HG03558 (cell line): ENCODE results near the gene WDFY2.
A peak's percentile ranks its signal among the peaks of the same experiment; 100 is the strongest.

Source experiments
- ATAC-seq: cut with Tn5 transposase; IDR thresholded peaks from one replicate; pipeline ENCODE4 v1.9.1; 2021; ENCODE audit warnings: moderate number of reproducible peaks; ENCODE audit not compliant: unreplicated experiment; ENCODE audit errors: extremely low read depth

Gene WDFY2

GRCh38 chr13:51806566-51806965, 222.3 kb downstream of the WDFY2 start:
- ATAC-seq = no peak

DNA sequence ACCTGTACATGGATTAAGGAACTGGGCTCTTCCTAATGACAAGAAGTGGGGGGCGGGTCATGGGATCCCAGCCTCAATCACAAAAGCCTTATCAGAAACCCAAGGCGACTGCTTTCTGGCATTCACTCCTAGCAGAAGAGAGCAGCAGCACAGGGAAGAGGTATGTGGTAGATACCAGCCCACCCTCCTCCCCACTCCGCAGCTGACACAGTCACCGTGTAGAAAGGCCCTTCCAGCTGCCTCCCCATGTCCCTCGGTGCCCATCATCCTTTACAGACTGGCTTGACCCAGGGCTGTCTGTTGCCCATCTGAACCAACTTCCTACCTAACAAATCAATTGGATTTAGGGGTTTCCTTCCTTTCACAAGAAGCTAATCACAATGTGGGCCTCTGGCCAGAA, 222.8 kb downstream of the WDFY2 start:
- ATAC-seq = no peak

DNA sequence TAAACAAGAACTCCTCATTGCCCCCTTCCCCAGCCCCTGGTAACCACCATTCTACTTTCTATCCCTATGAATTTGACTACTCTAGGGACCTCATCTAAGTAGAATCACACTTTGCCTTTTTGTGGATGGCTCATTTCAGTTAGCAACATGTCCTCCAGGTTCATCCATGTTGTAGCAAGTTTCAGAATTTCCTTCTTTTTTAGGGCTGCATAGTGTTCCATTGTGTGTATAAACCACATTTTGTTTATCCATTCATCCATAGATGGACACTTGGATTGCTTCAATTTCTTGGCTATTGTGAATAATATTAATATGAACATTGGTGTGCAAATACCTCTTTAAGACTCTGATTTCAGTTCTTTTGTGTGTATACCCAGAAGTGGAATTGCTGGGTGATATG, 224.5 kb downstream of the WDFY2 start:
- no peak for ATAC-seq

DNA sequence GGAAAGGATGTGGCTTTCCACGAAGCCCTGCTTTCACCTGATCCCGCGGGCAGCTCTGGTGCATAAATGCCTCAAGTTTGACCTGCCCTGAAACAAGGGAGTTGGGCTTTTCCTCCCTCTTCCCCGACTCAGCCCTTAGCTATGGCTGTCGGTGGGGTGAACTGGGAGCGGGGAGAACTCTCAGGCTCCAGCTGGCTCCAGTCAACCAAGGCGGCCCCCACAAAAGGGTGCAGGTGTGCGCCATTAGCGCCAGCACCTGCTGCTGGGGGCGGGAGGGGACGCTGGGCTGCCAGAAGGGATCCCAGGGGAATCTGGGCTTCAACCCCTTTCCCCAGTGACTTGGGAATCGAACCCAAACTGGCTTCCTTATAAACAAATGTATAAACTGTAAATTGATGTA, 226.8 kb downstream of the WDFY2 start:
- ATAC-seq = no peak

- no peak for ATAC-seq
Observed at GRCh38 chr13:51811920-51812451, 227.7 kb downstream of the WDFY2 start.

- ATAC-seq = no peak
Observed at GRCh38 chr13:51814071-51814470, 229.8 kb downstream of the WDFY2 start.

DNA sequence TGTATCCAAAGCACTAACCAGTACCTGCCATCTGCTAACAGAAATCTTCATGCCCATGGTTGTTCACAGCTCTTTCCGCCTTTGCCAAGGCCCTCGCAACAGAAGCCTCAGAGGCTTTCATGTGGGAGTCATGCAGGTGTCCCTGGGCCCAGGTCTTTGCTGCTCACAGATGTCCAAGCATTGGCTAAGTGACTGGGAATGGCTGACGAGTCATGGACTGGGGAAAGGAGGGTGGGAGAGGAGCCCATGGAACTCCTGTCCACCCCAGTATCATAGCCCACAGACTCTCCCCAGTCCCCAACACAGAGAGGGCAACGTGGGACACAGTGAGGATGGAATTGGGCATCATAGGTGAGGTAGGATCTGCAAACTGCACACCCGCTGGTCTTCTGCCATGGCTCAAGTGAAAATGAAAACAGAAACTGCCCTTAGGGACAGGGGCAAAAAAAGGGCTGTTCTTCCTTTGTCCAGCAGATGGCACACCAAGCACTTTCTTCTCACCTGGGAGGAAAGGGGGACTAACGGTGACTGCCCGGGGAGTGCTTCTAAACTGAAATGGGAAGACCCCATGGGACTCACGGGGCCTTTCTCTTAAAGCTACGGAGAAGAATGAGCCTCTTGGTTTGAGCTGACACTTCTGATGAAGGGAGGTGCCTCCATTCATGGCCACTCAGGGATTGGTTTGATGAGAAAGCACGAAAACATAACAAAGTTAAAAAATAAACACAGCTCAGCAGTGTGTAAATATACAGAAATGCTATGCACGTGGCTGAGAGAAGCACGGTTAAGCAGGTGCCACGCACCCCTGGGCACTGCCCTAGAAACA, 230.8 kb downstream of the WDFY2 start:
- ATAC-seq = peak; percentile 74

DNA sequence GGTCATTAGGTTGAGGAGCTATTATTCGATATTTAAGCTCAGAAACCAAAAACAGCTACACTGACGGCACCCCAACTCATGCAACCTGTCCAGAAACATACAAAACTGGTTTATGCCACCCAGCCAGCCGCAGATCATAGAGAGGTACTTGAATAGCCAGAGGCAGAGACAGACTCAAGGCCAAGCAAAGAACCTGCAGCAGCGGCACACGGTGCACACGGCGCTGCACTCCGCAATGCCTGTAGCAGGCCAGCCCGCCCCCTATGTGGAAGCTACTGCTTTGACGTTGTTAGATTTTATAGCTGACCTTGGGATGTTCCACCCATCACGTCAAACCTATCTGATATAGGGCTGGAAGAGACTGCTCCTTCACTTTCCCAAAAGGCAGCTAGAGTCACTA, 231.6 kb downstream of the WDFY2 start:
- no peak for ATAC-seq

DNA sequence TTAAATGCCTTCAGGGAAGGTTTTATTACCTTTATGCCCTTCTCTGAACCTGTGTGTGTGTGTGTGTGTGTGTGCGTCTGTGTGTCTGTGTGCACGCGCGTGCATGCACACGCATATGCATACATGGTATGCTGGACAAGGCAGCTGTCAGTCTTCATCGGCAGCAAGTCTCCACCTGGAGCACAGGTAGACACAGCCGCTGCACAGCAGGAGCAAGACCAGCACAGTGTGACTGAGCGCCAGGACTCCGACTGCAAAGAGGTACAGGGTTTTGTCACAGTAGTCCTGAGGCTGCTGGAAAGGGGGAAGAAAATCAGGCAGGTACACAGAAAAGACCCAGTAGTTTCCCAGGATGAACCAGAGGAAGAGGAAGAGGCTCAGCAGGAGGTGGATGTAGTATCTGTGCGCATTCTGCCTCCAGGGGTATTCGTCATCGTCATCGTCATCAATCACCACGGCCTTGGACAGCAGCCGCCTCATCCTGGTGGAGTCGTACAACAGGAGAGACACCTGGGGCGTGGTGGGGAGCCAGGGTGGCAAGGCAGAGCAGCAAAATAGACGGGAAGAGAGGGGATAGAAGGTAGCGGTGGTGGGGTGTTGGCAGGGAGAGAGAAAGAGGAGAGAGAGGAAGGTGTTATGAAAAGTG, 232.5 kb downstream of the WDFY2 start:
- no peak for ATAC-seq
